WI38 (cell line): ENCODE results near the gene CHST13.

Source experiments
- H3K4me3 ChIP-seq: 2 replicates; pipeline ENCODE4 v1.5.1; 2011; ENCODE audit warnings: low read depth, mild to moderate bottlenecking, control low read depth, low read length
- TF ChIP-seq, protein P1 (sequence below): IDR thresholded peaks from 2 replicates; pipeline ENCODE4 v1.5.1; 2012; ENCODE audit warnings: low read depth, mild to moderate bottlenecking, control low read depth, low read length

CHST13 gene

DNA sequence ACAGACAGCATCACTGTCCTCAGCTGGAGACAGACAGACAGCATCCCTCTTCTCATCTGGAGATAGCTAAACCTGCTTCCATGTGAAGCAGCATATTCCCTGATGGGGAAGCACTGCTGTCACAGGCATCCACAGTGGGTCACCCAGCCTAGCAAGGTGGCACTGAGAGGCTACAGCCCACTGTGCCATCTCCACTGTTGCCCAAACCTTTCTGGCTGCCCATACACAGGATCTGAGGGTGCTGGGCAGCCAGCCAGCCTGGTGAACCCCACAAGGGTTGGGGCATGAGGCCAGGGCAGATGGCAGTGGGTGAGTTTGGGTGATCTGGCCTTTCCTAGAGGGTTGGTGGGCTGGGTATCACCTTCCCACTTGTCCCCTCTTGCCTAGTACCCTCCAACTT lies 11.7 kb downstream of the CHST13 start:
- TF ChIP-seq, protein P1, sequence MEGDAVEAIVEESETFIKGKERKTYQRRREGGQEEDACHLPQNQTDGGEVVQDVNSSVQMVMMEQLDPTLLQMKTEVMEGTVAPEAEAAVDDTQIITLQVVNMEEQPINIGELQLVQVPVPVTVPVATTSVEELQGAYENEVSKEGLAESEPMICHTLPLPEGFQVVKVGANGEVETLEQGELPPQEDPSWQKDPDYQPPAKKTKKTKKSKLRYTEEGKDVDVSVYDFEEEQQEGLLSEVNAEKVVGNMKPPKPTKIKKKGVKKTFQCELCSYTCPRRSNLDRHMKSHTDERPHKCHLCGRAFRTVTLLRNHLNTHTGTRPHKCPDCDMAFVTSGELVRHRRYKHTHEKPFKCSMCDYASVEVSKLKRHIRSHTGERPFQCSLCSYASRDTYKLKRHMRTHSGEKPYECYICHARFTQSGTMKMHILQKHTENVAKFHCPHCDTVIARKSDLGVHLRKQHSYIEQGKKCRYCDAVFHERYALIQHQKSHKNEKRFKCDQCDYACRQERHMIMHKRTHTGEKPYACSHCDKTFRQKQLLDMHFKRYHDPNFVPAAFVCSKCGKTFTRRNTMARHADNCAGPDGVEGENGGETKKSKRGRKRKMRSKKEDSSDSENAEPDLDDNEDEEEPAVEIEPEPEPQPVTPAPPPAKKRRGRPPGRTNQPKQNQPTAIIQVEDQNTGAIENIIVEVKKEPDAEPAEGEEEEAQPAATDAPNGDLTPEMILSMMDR = no peak
- H3K4me3 ChIP-seq = no peak overlapping the region

- TF ChIP-seq, protein P1 = no peak
- H3K4me3 ChIP-seq = no peak overlapping the region
Observed at GRCh38 chr3:126536126-126536525, 12.2 kb downstream of the CHST13 start.

DNA sequence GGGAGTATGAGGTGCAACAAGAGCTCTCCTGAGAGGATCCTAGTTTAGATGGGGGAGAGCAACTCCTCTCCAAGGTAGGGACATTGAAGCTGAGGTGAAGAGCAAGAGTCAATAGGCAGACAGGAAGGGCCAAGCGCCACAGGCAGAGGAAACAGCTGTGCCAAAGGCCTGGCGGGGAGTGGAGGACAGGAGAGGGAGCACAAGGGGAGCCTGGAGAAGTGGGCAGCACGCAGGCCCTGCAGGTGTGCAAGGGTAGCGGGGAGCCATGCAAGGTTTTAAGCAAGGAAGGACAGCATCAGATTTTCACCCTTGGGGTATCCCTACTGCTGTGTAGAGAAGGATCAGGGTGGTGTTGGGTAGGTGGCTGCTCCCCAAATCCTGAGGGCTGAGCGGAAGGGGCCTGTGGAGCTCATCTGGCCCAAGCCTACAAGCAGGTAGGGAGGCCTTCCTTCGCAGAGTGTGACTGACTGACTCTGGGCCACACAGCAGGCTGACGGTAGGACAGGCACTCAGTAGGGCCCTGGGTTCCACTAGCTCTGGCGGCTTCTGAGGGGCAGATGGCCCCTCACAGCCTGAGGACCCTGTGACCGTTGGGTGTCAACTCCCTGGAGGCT lies 13.3 kb downstream of the CHST13 start:
- TF ChIP-seq, protein P1 = no peak
- H3K4me3 ChIP-seq = no peak overlapping the region

GRCh38 chr3:126537730-126538281 lies 13.9 kb downstream of the CHST13 start:
- TF ChIP-seq, protein P1 = no peak
- no peak overlapping the region for H3K4me3 ChIP-seq

DNA sequence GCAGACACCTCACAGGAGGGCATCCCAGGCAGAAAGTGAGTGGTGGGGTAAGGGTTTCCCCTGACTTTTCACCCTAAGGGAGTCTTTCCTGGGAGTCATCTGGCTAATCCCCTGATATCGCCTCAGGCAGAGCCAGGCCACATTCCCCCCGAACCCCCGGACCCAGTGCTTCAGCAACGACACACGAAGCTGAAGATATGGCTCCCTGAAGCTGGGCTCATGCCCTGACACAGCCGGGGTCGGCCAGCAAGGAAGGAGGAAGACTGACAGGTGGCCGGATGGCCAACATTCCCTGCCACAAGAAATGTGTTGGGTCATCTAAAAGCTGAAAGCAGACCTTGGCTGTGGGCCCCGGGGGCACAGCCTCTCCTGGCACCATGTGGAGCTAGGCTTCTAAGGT lies 14.4 kb downstream of the CHST13 start:
- TF ChIP-seq, protein P1 = no peak
- no peak overlapping the region for H3K4me3 ChIP-seq

DNA sequence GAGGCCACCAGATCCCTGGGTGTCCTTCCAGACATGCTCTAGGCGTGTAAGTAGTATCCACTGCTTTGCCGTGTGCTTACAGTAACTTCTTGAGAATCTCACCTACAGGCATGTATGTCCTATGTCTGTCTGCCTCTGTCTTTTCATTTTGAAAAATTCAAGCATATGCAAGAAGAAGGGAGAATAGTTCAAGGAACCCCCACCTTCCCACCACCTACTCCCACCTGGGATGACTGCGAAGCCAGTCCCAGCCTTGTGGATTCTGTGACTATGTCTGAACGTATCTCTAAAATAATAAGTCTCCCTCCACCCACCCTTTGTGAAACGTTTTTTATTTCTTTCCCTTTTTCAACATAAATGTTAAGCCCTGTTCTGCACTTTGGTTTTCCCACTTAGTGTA lies 15.0 kb downstream of the CHST13 start:
- TF ChIP-seq, protein P1 = no peak
- no peak overlapping the region for H3K4me3 ChIP-seq

GRCh38 chr3:126539558-126540250 lies 15.7 kb downstream of the CHST13 start:
- TF ChIP-seq, protein P1 = no peak
- no peak overlapping the region for H3K4me3 ChIP-seq
